Body of pancreas (tissue), 4 donors: ENCODE measurements around the gene PFN1. TPM values are rescaled to one million over a fixed set of nuclear protein-coding genes. Genes with fewer than 3 reads are reported as not detected.

Experiments
- ATAC-seq: fragments of 150-250 bp; one replicate; pipeline ENCODE4 v1.9.1; 2016
- DNase-seq, 4 donors: peaks; one replicate each; pipeline ENCODE4 v3.0.0-alpha.2; 2019
- H3K27ac ChIP-seq, 4 donors: fragments of 200-600 bp; sonication (generic); 1 replicate in 3 of 4; 2 replicates in 1 of 4; pipeline versions ENCODE4 v1.5.1 to v1.6.1; 2016 to 2019; ENCODE audit warnings: mild to moderate bottlenecking in 1 of 4, mixed read lengths in 1 of 4, moderate library complexity in 1 of 4
- H3K27me3 ChIP-seq, 2 donors: fragments of 200-600 bp; sonication (generic); one replicate each; pipeline ENCODE4 v1.6.0; 2016; ENCODE audit warnings: mild to moderate bottlenecking in 1 of 2
- H3K36me3 ChIP-seq, 2 donors: fragments of 200-600 bp; sonication (generic); replicated peaks in 1 of 2; 2 replicates each; pipeline ENCODE4 v1.5.1; 2016; ENCODE audit warnings: low read depth in 2 of 2; ENCODE audit not compliant: insufficient read depth in 1 of 2
- H3K4me1 ChIP-seq: fragments of 200-600 bp; sonication (generic); one replicate; pipeline ENCODE4 v1.6.0; 2016
- H3K4me3 ChIP-seq, 2 donors: fragments of 200-600 bp; sonication (generic); 1 replicate in 1 of 2; 2 replicates in 1 of 2; pipeline ENCODE4 v1.5.1; 2016 to 2019
- H3K9me3 ChIP-seq, 3 donors: fragments of 200-600 bp; sonication (generic); 1 replicate in 2 of 3; 2 replicates in 1 of 3; pipeline ENCODE4 v1.5.1; 2016
- CTCF ChIP-seq, 7 experiments: fragments of 450-650 bp in 4 of 7; fragments of 200-600 bp in 3 of 7; sonication (generic) in 3 of 7; IDR thresholded peaks; one replicate each; pipeline ENCODE4 v1.5.1; 2016 to 2019; ENCODE audit warnings: antibody characterized with exemption in 7 of 7
- POLR2A ChIP-seq, 3 donors: fragments of 450-650 bp; IDR thresholded peaks; one replicate each; pipeline ENCODE4 v1.6.1; 2016; ENCODE audit warnings: antibody characterized with exemption in 3 of 3, mild to moderate bottlenecking in 2 of 3
- WGBS, 2 donors: methylation state at CpG; one replicate each; pipeline ENCODE4 v1.1.5; 2017; 5-methylcytosine and 5-hydroxymethylcytosine counted together
- intact Hi-C: fragments of 100-400 bp; cut with DNase I; formaldehyde crosslinking; loops from one replicate; pipeline ENCODE4 v1.15.1; 2023
- total RNA-seq, 2 donors: library from RNA; depleted of rRNA; stranded (reverse); fragments of >200 nt; gene quantifications; one replicate each; pipeline ENCODE4 v1.1.0, GENCODE V29; 2016

Gene PFN1
- total RNA-seq, 2 donors from 2014 or later, result 164 to 180 TPM

- H3K27ac ChIP-seq, result peak overlapping the region in 3 of 4 donors; percentile 93 to 99 (median 98)
- ATAC-seq, result no peak
- TF ChIP-seq CTCF (IDR thresholded peaks at IDR 0.05), result no peak
- peak in 1 of 3 donors; percentile 5 for TF ChIP-seq POLR2A (IDR thresholded peaks at IDR 0.05)
- no peak overlapping the region for H3K4me3 ChIP-seq
- H3K27me3 ChIP-seq, result no peaks in the 10 kb centered on the region
- H3K36me3 ChIP-seq, result peaks cover 0 to 4% of the 10 kb centered on the region in 2 donors
- peaks cover 40% of the 10 kb centered on the region for H3K4me1 ChIP-seq
- H3K9me3 ChIP-seq, result no peaks in the 10 kb centered on the region
- DNase-seq, result no peak
- intact Hi-C loops, result no loop called here
- 32 to 39% methylated on average over 11 to 16 of the region's 16 CpGs for WGBS, 2 donors
Measured at GRCh38 chr17:4946312-4946976, 1.9 kb downstream of the PFN1 start.

- intact Hi-C loops, result no loop called here
- ATAC-seq (no peak), DNase-seq (no peak)
- Histone ChIP-seq H3K4me1 (peaks cover 45% of the 10 kb centered on the region), H3K27me3 (no peaks in the 10 kb centered on the region), H3K4me3 (no peak overlapping the region), H3K9me3 (no peaks in the 10 kb centered on the region), H3K36me3 (peaks cover 0 to 4% of the 10 kb centered on the region in 2 donors), H3K27ac (peak overlapping the region in 3 of 4 donors; percentile 13 to 99 (median 37))
- TF ChIP-seq CTCF (IDR thresholded peaks at IDR 0.05) (no peak), POLR2A (IDR thresholded peaks at IDR 0.05) (no peak)
- WGBS, 2 donors, result 28 to 32% methylated on average over 4 of the region's 4 CpGs
Measured at GRCh38 chr17:4945944-4946280, 2.4 kb downstream of the PFN1 start.

GRCh38 chr17:4945176-4945943, 3.0 kb downstream of the PFN1 start:
- 49 to 68% methylated on average over 6 to 7 of the region's 7 CpGs for WGBS, 2 donors
- DNase-seq (peak; percentile 66 to 87 (median 76)), ATAC-seq (no peak)
- peaks cover 42% of the 10 kb centered on the region for H3K4me1 ChIP-seq
- TF ChIP-seq POLR2A (IDR thresholded peaks at IDR 0.05) (no peak), CTCF (IDR thresholded peaks at IDR 0.05) (no peak)
- peaks cover 0 to 4% of the 10 kb centered on the region in 2 donors for H3K36me3 ChIP-seq
- intact Hi-C loops, result no loop called here
- H3K27me3 ChIP-seq, result no peaks in the 10 kb centered on the region
- no peak overlapping the region for H3K4me3 ChIP-seq
- H3K27ac ChIP-seq, result peak overlapping the region; percentile 4 to 99 (median 32)
- no peaks in the 10 kb centered on the region for H3K9me3 ChIP-seq

GRCh38 chr17:4944554-4945175, 3.7 kb downstream of the PFN1 start:
- Histone ChIP-seq H3K9me3 (no peaks in the 10 kb centered on the region), H3K27me3 (no peaks in the 10 kb centered on the region), H3K4me3 (no peak overlapping the region), H3K4me1 (peaks cover 38% of the 10 kb centered on the region), H3K36me3 (peaks cover 0 to 4% of the 10 kb centered on the region in 2 donors), H3K27ac (peak overlapping the region; percentile 4 to 99 (median 32))
- DNase-seq (no peak), ATAC-seq (no peak)
- TF ChIP-seq POLR2A (IDR thresholded peaks at IDR 0.05) (no peak), CTCF (IDR thresholded peaks at IDR 0.05) (no peak)
- 49 to 59% methylated on average over 5 to 8 of the region's 8 CpGs for WGBS, 2 donors
- intact Hi-C loops, result no loop called here
